Cerebellar nuclear complex (tissue), 1 donor: Measurements from ENCODE around the gene ANO2.

Source experiments
- DNase-seq, 2 experiments: peaks; one replicate each; lab custom pipeline; 2025; lab: John Stamatoyannopoulos, UW

Gene ANO2

DNA sequence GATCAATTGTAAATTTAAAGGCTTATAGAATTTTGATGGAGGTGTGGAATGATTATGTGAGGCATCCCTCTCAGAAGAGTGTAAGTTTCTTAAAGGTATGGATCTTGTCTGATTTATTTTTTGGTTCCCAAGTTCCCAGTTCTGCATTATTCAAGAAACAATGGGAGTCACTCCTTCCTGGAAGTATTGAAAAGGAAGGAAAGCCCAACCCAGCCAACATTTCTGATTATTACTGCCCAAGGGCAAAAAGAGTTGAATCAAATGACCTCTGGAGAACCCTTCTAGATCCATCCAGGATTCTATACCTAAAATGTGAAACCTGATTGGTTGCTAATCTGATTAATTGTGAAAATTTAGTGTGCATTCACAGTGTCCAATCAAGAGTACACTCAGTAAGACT is 166.2 kb downstream of the ANO2 start:
- DNase-seq: no peak

DNA sequence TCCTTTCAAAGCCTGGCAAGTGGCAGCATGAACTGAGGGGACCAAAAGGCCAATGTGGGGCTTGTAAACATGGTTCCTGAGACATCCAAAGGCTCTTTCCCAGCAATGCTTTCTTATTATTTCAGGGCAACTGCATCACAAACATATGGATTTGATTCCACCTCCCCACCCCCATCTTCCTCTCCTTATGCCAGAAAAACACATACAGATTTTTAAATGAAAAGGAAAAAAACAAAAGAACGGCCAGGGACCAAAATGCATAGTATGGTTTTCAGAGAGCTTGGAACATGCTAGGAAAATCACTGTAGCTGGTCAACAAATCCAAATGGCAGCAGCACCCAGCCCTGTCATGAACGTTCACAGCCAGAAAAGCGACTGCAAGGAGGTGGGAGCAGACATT is 167.6 kb downstream of the ANO2 start:
- DNase-seq: no peak

DNA sequence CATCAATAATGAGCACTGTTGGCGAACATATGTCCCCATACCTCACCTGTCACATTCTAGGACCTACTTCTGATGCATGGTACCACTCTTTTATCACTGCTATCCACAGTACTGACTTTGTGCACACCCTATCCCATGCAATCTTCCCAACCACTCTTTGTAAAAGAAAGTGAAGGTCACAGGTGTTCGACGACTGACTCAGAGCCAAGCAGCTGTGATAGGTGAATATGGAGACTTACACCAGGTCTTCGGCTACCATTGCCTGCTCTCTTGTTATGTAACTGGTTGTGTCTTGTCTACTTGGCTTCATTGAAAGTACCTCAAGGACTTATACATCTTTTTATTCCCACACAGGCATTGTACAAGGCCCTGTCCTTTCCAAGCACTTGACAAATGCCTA is 169.0 kb downstream of the ANO2 start:
- DNase-seq: no peak

DNA sequence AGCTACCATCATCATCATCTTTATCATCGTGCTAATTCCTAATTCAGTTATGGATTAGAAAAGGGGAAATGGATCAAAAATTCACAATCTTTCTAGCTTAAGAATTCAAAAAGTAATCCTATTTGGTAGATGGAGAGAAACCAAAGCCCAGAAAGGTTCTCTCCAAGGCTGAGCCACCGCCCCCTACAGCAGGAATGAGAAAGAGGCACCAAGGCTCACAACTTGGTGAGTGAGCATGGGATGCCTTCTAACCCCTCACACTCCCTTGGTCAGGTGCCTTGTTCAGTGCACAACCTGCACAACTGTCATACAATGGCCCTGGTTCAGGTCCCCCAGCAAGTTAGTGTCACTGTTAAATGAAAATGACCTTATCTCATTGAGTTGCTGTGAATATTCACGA is 171.5 kb downstream of the ANO2 start:
- DNase-seq: no peak

DNA sequence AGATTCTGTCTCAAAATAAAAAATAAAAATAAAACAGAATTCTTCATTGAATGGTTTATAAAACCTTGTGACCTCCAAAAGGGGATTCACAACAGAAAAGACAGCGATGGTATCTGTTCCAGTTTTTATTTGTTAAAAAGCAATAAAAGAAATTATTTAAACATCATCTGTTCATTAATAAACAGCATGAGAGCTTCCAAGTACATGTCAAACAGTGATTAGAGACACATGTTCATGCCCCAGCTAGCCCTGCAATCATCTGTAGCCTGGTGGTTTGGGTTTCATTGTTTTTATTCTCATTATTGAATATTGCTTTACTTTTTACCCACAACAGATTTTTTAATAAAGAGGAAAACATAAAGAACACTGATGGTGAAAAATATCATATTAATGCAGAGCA is 173.3 kb downstream of the ANO2 start:
- DNase-seq: no peak

DNA sequence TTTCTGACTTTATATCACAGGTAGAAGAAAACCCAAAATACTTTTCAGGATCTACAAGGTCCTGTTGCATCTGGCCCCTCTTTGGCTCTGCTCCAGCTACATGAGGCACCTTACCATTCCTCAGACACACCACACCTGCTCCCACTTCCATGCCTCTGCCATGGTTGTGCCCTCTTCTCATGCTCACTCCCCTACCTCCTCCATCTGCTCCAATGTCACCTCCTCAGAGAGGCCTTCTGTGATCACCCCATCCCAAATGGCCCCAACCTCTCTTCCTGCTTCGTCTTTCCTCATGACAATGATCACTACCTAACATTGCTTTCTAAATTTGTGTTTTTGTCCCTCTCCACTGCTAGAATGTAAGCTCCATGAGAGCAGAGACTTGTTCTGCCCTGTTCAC is 174.3 kb downstream of the ANO2 start:
- DNase-seq: no peak

DNA sequence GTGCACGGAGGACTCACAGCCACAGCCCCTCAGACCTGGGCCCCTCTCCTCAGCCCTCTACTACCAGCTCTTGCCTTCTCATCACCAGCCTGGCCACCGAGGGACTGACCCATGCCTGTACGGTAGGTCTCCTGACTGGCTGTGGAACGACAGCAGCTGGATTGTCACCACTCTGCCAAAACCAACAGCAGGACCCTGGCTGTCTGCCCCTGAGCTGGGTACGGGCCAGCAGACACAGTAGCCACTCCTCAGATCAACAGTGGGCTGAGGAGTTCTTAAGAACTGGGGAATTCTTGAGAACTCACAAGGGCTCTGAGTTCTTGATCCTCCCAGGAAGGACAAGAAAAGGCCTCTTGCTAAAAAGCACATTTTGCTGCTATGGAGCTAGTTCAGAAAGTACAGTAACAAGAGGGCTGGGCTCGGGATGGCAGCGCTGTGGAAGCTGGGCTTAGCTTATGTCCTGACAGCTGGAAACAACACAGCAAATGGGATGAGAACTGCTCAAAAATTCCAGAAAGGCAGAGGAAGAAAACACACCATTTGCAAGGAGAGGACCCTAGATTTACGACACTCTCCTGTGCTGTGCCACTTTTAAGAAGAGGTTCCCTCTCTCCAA is 176.4 kb downstream of the ANO2 start:
- DNase-seq: no peak

DNA sequence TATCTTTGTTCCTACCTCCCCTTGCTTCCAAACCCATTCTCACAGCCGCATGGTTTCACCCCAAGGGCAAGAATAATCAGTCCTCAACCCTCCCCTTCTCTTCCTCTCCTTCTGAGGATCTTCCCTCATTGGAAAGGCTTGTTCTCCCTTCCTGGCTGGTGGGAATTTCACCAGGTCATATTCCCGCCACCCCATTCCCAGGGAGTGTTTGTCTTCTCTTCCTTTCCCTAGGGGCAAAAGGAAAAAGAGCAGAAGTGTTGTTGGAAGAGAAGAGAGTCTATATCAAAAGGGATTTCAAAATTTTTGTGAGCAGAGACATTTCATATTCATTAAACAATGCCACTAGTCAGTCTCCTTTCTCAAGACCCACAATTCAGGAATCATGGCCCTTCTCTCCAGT is 176.9 kb downstream of the ANO2 start:
- no peak for DNase-seq

DNA sequence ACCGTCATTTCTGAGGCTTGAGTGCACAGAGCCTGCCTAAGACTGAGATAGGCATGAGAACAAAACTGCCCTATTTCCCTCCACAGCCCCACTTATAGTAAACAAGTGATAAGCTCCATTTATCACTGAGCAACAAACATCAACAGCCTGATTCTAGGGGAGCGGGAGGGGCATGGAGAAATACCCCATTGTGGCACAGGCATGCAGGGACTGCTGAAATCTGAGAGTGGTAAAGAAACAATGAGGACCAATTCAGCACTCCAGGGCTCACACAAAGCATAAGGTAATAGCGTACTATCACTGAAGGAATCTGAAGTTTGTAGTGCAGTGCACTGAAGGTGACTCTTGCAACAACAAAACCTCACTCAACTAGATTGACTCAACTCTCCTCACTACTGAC is 186.7 kb downstream of the ANO2 start:
- DNase-seq: no peak

DNA sequence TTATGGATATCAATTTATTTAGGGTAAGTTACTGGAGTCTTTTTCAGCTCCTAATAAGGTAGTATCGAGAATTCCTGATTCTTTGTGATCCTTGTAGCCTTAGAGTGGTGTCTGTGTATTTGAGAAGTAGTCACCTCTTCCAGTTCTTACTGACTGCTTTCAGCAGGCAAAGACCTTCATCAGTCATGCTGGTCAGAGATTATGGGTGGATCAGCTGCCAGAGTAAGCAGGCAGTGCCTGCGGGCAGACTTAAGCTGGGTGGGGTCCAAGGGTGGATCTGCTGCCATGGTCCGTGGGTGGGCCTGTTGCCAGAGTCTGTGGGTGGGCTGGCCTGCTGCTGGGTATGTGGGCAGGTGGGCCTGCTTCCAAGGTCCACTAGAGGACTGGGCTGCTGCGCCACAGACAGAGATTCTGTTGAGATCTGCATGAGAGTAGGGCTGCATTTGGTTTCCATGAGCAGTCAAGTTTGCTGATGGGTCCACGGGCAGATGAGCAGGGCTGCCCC is 188.7 kb downstream of the ANO2 start:
- DNase-seq: no peak

DNA sequence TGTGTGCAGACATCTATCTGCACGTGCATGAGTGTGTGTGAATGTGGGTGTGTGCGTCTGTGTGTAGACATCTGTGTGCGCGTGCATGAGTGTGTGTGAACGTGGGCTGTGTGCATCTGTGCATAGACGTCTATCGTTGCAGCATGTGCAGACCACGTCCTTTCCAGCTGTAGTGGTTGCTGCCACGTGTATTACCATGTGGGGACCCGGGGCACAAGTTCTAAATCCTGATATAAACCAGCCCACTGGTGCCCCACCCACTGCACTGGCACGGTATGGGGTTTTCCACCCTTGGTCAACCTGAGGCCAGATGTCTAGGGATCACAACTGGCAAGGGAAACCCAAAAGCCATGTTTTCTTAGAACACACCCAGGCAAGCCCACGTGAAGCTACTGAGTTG is 197.0 kb downstream of the ANO2 start:
- no peak for DNase-seq

DNA sequence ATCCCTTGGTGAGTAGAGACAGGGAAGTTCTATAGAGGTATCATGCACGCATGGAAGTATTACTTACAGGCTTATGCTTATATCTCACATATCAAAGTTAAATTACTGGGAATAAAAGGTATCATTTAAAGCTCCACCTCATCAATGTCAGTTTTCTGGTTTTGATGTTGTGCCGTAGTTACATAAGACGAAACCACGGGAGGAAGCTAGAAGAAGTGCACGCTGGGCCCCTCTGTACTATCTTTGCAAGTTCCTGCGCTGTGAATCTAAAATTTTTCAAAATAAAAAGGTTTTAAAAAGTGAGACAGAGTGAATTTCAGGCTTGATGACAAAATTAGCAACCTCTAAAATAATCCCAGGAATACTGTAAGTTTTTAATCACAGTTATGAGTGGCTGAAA is 198.1 kb downstream of the ANO2 start:
- no peak for DNase-seq

DNA sequence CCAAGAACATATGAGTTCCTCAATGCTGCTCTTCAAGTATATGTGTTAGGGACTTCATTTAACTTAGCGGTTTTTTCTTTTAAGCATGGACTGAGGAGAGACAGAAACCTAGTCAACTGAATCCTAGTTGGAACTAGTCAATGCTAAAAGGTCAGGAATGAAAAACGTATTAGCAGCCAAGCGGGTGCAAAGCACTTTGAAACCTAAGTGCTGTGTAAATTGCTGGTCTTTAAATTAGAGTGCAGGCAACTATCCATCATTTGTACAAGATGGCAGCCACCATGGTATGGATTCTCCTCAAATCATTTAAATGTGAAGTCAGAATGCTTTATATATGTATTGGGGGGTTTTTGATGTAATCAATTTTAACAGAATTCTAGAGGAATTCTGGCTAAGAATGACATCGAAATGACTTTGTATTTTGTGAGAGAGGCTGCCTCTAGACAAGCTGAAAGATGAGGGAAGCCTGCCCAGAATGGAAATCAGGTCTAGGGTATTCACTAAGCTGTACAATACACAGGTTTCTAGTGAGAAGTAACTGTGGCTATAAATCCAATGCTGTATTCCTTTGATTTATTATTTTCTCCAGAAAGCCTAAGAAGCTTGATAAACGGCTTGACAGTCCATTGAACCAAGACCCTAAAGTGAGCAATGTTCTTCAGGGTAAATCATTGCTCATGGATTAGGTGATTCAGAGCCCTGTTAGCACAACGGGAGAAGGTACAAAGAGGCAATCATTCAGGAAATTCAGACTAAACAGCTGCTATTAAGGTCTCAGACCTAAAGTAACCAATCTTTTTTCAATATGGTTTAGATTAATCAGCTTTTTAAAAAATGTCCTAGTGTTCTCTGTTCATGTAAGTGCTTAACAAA is 198.8 kb downstream of the ANO2 start:
- no peak for DNase-seq

DNA sequence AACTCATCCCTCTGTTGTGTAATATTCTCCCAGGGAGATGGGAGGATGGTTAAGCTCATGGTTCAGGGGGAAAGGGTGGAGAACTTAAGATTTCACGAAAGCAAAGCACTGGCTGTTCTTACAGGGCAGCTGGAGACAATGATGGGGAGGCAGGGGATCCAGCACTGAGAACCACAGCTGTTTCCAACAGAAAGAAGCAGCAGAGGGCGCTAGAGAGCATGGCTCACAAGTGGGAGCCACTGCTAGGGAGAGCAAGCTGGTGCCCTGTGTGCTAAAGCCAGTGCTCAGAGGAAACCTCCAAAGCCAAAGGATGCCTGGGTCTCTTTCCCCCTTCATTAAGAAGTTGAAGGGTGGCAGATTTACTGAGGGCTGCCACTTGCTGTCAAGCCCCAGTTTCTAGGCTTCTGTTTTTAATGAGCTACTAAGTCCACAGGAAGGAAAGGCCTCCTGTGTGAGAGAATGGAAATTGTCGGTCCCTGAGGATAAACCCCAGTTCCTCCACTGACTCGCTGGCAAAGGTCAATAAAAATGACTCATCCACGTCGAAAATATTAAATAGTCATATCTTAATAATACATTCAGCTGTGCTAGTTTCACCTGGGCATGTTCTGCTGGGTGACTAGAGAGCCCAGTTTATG is 199.7 kb downstream of the ANO2 start:
- no peak for DNase-seq

DNA sequence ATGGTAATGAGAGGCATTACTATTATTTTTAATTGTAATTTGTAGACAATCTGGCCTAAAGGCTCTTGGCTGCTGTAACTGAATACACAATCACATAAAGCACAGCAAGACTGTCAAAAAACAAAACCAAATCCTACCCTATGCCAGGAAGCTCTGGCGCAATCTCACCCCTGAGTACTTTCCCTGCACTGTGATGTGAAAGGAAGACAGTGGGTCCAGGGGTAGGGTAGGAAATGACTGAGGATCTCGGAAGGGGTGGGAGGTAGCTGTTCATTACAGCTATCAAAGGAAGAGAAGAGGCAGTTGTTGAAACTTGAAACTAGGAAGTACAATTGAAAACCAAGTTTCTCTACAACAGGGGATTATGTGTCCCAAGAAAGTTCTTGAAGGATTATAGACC is 202.8 kb downstream of the ANO2 start:
- no peak for DNase-seq

DNA sequence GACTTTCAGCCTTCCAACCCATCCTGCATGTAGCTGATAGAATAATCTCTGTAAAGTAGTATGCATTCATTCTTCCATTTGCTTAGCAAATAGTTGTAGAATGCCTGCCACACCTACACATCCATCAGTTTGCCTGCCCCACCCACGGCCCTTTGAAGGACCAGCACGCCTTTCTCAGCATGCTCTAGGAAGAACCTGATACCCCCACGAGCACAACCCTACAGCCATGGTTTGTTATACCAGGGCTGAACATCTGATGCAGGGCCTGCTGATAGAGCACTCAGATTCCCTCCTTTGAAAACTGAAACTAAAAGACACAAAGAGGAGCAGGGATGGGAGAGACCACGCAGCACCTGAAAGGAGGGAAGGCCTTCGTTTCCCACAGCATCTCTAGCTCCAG is 205.1 kb downstream of the ANO2 start:
- DNase-seq: no peak

DNA sequence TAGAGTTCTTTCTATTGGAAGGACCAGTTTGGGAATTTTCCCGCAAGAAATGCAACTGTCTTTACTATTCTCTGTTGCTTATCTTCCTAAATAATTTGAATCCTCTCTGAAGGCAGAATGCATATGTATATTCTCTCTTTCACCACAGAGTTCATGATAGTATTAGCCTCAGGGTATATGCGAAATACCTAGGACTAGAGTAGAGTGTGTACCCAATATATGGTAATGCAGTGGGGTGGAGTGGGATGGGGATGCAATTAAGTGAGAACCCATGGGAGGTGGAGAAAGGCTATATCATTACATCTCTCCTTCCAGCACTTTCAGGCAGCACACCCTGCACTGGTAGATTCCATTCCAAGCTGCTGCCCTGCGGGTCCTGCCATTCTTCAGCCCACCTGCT is 207.3 kb downstream of the ANO2 start:
- DNase-seq: no peak

DNA sequence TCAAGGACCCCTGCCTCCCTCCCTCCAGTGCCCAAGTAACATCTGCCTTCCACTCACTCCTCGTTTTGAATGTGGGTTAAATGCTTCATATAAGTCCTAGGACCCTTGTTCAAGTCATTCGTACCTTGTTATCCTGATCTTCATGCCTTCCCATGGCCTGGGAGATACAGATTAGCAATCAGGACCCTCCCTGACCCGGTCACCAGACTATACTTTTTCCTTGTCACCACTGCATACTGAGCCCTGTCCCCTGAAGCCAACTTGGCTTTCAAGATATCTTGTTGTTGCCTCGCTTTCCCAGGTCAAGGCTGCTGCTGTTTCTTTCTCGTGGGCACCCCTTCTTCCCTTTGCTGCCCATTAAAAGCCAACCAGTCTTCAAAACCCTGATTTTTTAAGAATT is 208.5 kb downstream of the ANO2 start:
- DNase-seq: no peak

DNA sequence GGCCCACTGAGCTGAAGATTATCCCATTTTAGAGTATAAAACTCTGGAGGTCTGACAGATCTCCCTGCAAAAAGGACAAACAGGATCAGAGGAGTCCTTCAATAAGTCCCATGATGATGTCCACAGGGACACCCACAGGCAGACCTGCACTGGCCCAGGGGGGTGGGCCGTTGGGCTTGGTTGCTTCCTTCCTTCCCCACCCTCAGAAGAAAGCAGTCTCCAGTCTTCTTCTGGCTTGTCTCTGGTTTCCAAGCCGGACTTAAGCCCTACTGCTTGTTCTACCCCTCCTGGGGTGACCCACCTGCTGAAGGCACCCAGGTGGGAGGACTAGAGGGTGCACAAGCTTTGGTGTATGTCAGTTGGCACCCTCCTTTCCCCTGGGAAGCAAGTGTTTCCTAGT is 209.0 kb downstream of the ANO2 start:
- no peak for DNase-seq

DNA sequence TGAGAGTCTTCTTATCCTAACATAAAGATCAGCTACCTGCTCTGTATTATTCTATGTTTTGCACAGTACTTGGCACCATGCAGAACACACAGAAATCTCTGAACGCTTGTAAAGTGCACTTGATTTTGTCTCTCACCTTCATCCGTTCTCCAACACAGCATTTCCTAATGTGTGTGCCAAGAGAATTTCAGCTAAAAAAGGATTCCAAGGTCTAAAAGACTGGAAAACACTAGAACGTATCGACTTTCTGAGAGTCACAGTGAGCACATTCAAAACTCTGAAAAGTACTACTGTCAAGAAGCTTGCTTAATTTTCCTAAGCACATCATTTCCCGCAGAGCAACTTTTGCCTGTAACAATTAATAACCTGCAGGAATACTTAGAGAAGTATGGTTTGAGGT is 211.1 kb downstream of the ANO2 start:
- no peak for DNase-seq

DNA sequence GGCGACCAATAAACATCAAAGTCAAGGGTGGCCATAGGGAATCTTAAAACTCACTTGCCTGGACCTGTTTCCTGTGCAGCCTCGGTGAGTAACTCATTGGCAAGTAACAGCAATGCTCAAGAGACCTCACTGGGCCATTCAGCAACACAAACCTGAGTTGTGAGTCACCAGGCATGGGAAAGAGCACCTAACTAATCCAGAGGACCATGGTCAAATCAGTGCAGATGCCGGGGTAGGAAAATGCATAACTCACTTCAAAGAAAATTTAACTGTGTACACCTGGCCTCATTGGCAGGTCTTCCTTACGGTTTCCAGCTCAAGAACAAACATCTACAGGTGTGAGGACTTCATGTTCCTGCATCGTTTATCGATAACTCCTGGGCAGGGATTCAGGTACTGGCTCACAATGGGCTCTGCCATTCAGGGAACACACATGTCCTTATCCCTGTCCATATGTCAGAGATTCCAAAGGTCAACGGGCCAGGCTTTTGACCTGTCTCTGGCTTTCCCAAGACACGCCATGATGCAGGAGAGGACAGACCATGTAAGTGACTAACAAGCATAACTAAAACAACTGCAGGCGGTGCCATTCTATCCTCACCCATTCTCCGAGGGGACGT is 211.8 kb downstream of the ANO2 start:
- no peak for DNase-seq

DNA sequence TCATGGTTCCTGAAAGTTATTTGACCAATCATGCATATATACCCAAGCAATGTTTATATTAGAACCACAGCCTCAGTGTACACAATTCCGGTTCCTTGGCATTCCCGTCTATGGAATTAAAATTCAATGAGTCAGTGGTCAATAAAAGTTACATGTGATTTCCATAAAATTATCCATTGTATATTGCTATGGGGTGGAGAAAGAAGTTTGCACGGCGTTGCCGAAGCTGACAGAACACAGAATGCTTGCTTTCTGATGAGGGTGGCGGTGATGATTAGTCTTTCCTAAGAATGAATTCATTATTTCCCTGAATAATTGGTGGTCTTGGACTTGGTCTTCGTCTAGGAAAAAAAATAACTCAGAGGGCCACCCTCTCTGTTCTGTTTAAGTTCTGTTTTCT is 214.1 kb downstream of the ANO2 start:
- no peak for DNase-seq
